ENCODE data around the gene FXYD6. TPM values are rescaled to one million over a fixed set of nuclear protein-coding genes. Genes with fewer than 3 reads are reported as not detected.
"Not testable (repeated sequence)": the region's sequence is repeated elsewhere in the genome, so short reads cannot be mapped to it uniquely, and the experiment has no call there.

Gene FXYD6
- total RNA-seq, 1 donor = not detected

DNA sequence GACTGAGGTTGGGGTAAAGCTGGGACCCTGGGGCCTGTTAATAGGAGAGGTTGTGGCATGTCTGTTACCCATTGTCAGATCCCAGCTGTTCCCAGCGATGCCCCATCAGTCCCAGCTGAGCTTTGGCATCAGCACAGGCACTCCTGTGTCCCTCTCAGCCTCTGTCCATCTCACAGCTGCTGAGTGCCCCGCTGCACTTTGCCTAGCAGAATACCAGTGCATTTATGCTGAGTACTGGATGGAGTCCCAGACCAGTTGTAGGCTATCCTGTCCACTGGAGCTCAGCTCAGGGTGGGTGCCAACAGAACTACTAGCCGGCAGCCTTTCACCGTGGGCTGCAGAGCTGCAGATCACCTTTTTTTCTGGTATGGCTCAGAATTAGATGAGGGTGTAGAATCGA, 9.9 kb downstream of the FXYD6 start:
- no peak for DNase-seq (ENCODE audit: low read depth)
- H3K4me3 ChIP-seq (ENCODE audit: low read depth, low read length) = no peak overlapping the region
- TF ChIP-seq, protein P1, sequence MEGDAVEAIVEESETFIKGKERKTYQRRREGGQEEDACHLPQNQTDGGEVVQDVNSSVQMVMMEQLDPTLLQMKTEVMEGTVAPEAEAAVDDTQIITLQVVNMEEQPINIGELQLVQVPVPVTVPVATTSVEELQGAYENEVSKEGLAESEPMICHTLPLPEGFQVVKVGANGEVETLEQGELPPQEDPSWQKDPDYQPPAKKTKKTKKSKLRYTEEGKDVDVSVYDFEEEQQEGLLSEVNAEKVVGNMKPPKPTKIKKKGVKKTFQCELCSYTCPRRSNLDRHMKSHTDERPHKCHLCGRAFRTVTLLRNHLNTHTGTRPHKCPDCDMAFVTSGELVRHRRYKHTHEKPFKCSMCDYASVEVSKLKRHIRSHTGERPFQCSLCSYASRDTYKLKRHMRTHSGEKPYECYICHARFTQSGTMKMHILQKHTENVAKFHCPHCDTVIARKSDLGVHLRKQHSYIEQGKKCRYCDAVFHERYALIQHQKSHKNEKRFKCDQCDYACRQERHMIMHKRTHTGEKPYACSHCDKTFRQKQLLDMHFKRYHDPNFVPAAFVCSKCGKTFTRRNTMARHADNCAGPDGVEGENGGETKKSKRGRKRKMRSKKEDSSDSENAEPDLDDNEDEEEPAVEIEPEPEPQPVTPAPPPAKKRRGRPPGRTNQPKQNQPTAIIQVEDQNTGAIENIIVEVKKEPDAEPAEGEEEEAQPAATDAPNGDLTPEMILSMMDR (IDR thresholded peaks at IDR 0.05; ENCODE audit: insufficient read depth, low read depth, low read length) = no peak

DNA sequence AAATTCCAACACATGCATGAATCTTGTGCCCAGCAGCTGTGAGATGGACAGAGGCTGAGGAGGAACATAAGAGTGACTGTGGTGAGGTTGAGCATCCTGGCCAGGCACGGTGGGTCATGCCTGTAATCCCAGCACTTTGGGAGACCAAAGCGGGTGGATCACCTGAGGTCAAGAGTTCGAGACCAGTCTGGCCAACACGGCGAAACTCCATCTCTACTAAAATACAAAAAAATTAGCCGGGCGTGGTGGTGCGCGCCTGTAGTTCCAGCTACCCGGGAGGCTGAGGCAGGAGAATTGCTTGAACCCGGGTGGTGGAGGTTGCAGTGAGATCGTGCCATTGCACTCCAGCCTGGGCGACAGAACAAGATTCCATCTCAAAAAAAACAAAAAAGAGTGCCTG, 10.9 kb downstream of the FXYD6 start:
- not testable (repeated sequence) for H3K4me3 ChIP-seq (ENCODE audit: low read depth, low read length); DNase-seq (ENCODE audit: low read depth)

DNA sequence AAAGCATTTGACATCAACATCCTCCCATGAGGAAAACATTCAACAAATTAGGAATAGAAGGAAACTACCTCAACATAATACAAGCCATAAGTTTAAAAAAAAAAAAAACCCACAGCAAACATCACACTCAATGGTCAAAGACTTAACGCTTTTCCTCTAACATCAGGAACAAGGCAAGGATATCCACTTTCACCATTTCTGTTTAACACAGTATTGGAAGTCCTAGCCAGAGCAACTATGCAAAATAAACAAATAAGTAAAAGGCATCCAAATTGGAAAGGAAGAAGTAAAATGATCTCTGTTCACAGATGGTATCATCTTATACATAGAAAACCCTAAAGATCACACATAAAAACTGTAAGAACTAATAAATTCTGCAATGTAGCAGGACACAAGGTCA, 13.1 kb downstream of the FXYD6 start:
- TF ChIP-seq, protein P1 (IDR thresholded peaks at IDR 0.05; ENCODE audit: insufficient read depth, low read depth, low read length) = no peak
- no peak overlapping the region for H3K4me3 ChIP-seq (ENCODE audit: low read depth, low read length)
- no peak for DNase-seq (ENCODE audit: low read depth)

DNA sequence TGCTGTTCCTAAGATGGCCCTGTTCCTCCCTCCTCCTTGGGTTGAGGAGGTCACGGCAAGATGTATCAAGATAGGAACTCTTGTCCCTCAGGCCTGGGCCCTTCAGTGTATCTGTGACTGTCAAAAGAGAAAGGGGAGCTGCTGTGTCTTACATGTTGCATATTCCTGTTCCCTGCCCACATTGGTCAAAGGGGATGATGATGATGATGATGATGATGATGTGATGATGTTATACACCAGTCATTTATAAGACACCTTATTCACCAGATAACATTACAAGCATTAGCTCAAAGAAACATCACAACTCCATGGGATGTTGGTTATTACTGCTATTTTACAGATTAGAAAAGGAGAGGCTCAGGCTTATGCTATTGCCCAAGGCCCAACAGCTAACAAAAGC, 13.7 kb downstream of the FXYD6 start:
- DNase-seq (ENCODE audit: low read depth) = no peak
- H3K4me3 ChIP-seq (ENCODE audit: low read depth, low read length) = no peak overlapping the region
- TF ChIP-seq, protein P1 (IDR thresholded peaks at IDR 0.05; ENCODE audit: insufficient read depth, low read depth, low read length) = no peak

DNA sequence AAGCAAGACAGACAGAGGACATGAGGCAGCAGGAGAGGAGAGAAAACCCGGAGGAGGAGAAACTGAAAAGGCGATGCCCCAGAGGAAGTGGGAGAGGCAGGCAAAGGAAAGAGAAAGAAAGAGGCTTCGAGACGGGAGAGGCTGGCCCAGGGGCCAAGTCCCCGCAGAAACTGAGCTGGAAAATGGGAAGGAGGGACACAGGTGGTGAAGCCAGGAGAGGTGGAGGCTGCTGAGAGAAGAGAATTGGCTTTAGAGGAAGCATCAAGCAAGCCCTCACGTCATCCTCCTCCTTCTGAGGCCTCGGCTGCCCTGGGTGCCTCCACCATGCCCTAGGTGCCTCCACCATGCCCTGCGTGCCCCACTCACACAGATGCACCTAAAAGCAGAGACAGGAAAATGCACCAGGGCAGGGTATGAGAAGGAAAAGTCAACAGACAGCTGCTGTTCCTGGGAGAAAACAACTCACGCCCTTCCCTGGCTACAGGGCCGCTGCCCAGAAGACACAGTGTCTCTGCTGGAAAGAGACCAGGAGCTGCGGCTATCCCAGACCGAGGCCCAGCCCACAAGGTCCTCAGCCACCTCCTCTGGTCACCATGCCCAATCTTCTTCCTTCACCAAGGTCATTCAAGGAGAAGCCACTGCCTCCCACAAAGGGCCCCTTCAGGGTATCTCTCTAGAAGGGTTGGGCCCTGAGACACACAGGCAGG, 14.3 kb downstream of the FXYD6 start:
- TF ChIP-seq, protein P1 (IDR thresholded peaks at IDR 0.05; ENCODE audit: insufficient read depth, low read depth, low read length) = no peak

DNA sequence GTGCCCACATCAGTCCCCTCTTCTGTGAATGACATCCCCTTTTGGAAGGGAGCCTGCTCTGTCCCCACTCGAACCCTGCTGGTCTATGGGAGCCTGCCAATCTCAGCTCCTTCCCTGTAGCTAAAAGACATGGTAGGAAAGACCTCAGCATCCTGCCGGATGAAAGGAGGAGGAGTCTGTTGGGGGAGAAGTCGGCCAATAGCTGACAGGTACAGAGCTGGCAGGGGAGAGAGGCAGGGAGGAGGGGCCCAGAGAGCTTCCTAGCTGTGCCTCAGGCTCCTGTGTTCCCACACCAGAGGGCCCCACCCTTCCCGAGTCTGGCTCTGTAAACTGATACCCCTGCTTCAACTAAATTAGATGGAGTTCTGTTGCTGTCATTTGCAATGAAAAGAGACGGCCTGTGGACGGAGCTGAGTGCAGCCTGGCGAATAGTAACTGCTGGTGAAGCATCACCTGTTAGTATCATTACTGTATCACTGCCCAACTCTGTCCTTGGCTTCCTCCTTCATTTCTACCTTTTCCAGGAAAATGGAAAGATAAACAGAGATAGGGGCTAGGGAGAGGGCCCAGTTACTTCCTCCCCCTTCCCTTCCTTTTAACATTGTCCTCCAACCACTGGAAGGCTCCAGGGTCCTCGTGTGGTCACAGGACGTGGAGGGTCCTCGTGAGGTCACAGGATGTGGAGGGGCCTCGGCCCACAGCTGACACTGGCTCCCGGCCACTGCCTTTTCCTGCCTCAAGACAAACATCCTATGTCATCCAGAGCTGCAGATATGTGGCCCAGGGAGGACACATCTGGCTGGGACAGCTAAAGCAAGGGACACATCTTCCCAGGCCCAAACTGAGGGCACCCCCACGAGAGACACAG, 15.1 kb downstream of the FXYD6 start:
- no peak for DNase-seq (ENCODE audit: low read depth)
- H3K4me3 ChIP-seq (ENCODE audit: low read depth, low read length) = no peak overlapping the region
- TF ChIP-seq, protein P1 (IDR thresholded peaks at IDR 0.05; ENCODE audit: insufficient read depth, low read depth, low read length) = no peak

More for the DNA sequence above, 14.3 kb downstream of the FXYD6 start:
- no peak overlapping the region for H3K4me3 ChIP-seq (ENCODE audit: low read depth, low read length)
- no peak for DNase-seq (ENCODE audit: low read depth)

DNA sequence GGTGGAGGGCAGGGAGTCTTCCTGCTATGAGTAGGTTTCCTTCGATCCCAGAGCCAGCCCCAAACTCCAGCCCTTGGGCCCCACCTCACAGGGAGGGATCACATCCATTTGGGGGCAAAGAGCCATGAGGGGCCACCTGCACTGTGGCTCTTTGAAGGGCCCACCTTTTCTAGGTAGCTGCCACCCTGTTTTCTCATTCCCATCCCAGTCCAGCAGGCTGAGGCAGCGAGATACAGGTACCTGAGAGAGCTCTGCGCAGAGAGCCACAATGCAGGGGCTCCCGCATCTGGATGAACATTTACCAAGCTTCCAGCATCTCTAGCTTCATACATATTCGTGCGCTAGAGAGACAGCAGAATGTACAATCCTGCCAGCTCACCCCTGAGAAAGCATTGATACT, 16.3 kb downstream of the FXYD6 start:
- H3K4me3 ChIP-seq (ENCODE audit: low read depth, low read length) = no peak overlapping the region
- TF ChIP-seq, protein P1 (IDR thresholded peaks at IDR 0.05; ENCODE audit: insufficient read depth, low read depth, low read length) = no peak
- DNase-seq (ENCODE audit: low read depth) = no peak
